HG03520 (cell line): Measurements from ENCODE around the gene FAHD2A.
"Not testable (repeated sequence)": the region's sequence is repeated elsewhere in the genome, so short reads cannot be mapped to it uniquely, and the experiment has no call there.

Experiments used
- ATAC-seq: cut with Tn5 transposase; IDR thresholded peaks from one replicate; pipeline ENCODE4 v1.9.1; 2021; ENCODE audit warnings: mild to moderate bottlenecking, moderate library complexity; ENCODE audit not compliant: unreplicated experiment

Gene FAHD2A

DNA sequence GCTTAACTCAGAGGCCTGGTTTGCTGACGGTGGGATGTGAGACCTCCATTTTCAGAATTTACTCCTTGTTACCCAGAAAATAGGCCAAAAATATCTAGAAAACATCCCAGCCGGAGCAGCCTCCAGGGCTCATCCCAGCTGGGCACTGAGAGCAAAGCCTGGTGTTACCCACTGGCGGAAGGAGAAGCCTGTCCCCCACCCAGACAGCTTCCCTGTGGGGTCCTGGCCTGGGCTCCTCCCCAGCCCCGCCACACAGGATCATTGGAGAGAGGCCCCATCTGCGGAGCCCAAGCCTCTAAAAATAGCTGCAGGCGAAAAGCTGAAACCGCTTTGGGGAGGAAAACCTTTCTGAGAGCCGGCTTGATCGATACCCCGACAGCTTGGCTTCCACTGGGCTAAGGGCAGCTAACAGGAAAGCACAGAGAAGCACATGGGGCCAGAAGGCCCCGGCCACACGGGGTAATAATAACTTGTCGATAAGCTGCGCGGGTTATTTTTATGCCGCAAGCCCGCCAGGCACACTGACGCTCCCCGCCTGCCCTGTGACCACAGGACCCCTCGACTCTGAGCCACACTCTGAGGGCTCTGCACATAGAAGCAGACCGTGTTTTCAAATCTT is 26.9 kb upstream of the FAHD2A start:
- no peak for ATAC-seq

GRCh38 chr2:95376311-95377215 is 25.9 kb upstream of the FAHD2A start:
- no peak for ATAC-seq

GRCh38 chr2:95377216-95378123 is 25.0 kb upstream of the FAHD2A start:
- ATAC-seq: no peak

- ATAC-seq: not testable (repeated sequence)
Measured at GRCh38 chr2:95378281-95378680, 24.2 kb upstream of the FAHD2A start.

DNA sequence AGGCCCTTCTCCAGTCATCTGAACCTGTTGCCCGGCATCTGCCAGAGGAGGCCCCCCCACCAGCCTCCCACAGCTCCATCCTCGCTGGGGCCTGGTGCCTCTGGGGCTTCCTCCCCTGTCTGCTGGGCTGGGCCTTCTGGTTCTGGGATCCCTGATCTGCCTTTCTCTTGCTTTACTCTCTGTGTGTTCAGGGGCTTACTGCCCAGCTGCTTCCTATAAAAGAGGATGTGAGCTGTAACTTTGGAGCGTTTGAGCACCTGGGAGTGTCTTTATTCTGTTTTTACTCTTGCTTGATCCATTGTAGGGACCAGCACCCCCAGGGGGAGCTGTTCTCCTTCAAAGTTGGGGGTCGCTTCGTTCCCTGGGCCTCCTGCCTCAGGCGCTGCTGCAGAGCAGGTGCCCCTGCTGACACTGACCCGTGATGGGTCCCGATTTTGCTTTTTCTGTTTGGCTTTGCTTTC is 23.1 kb upstream of the FAHD2A start:
- ATAC-seq: no peak

GRCh38 chr2:95380280-95380679 is 22.2 kb upstream of the FAHD2A start:
- ATAC-seq: no peak

GRCh38 chr2:95380731-95381130 is 21.8 kb upstream of the FAHD2A start:
- ATAC-seq: no peak

DNA sequence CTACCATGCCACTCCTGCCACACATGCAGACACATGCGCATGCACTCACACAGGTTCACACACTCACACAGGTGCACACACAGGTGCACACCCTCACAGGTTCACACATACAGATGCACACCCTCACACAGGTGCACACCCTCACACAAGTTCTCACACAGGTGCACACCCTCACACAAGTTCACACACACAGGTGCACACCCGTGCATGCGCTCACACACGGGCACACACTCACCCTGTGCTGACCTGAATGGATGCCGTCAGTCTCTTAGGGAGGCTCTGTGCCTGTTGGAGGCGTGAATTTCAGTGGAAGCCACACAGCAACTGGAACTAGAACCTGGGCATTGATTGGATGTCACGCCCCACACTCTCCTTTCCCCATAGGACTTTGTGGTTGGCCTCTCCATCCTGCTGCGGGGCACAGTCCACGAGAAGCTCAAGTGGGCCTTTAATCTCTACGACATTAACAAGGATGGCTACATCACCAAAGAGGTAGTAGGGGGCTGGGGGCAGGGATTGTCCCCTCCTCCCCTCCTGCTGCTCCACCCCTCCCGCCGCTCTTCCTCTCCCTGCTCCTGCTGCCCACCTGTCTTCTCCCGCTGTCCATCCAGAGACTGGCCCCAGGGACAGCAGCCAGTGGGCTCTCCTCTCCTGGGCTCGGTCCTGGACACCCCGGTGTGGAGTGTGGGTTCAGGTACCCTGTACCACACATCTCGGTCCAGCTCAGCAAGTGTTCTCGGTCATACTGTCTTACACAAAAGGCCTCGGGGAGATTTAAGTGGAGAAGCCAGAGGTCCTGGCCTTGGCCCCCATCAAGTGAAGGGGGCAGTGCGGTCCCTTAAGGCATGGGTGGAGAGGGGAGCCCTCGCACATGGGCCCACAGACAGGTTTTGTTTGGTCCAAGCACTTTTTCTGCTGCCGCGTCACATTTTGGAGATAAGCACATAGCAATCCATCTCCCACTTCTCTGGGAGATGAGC is 21.0 kb upstream of the FAHD2A start:
- ATAC-seq: no peak

- ATAC-seq: no peak
Measured at GRCh38 chr2:95382192-95382591, 20.3 kb upstream of the FAHD2A start.

DNA sequence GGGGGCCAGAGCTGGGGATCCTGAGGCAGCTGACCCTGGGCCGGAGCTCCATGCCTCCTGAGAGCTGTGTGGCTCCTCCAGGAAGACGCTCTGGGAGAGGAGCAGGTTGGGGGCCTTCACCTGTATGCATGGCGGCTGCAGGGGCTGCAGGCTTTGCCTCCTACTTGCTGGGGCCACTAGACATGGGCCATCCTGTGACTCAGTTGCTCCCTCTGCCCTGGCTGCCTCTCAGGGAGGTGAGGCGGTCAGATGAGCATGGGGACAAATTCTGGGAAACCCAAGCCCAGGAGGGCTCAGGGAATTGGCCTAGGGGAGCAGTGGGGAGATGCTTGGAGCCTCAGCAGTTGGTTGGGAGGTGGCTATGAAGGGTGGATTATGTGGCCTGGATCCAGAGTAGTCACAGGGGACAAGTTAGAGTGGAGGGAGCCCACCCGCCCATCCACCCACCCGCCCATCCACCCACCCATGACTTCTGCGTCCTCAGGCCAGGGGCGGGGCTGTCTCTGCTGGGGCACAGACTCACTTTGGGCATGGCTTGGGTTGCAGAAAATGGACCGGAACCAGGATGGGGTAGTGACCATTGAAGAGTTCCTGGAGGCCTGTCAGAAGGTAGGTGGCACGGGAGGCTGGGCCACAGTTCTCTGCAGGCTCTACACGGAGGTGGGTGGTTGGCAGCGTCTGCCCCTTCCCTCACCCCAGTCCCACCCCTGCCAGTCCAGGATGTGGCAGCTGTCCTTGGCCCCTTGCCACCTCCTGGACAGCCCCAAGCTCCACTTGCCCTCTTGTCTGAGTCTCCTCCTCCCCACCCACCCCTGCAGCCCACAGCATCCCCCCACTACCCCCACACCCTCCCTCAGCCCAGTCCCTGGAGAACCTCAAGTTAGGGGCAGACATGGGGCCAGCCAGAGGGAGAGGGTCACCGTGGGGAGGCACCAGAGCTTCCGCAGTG is 19.5 kb upstream of the FAHD2A start:
- ATAC-seq: no peak

- ATAC-seq: no peak
Measured at GRCh38 chr2:95383635-95384027, 18.9 kb upstream of the FAHD2A start.

DNA sequence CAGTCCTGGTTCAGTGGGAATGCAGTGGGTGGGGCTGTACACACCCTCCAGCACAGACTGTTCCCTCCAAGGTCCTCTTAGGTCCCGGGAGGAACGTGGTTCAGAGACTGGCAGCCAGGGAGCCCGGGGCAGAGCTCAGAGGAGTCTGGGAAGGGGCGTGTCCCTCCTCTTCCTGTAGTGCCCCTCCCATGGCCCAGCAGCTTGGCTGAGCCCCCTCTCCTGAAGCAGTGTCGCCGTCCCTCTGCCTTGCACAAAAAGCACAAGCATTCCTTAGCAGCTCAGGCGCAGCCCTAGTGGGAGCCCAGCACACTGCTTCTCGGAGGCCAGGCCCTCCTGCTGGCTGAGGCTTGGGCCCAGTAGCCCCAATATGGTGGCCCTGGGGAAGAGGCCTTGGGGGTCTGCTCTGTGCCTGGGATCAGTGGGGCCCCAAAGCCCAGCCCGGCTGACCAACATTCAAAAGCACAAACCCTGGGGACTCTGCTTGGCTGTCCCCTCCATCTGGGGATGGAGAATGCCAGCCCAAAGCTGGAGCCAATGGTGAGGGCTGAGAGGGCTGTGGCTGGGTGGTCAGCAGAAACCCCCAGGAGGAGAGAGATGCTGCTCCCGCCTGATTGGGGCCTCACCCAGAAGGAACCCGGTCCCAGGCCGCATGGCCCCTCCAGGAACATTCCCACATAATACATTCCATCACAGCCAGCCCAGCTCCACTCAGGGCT is 17.5 kb upstream of the FAHD2A start:
- ATAC-seq: no peak

GRCh38 chr2:95385570-95385984 is 16.9 kb upstream of the FAHD2A start:
- no peak for ATAC-seq

DNA sequence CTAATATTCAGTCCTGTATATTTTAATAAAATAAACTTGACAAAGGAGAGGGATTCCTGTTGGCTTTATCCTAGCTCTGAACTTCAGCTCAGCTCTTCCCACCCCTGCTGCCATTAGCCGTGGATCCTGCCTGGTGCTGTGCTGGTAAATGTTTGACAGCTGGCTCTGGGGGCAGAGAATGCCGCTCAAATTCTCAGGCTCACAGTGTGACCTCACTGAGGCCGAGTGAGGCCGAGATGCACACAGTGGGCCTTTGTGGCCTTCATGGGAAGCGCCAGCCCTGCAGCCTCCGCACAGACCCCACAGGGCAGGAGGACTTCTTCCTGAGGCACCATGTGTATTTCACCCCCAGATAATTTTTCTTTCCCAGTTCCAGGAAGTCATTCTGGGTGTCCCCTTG is 16.5 kb upstream of the FAHD2A start:
- no peak for ATAC-seq

GRCh38 chr2:95387358-95387757 is 15.2 kb upstream of the FAHD2A start:
- ATAC-seq: no peak

DNA sequence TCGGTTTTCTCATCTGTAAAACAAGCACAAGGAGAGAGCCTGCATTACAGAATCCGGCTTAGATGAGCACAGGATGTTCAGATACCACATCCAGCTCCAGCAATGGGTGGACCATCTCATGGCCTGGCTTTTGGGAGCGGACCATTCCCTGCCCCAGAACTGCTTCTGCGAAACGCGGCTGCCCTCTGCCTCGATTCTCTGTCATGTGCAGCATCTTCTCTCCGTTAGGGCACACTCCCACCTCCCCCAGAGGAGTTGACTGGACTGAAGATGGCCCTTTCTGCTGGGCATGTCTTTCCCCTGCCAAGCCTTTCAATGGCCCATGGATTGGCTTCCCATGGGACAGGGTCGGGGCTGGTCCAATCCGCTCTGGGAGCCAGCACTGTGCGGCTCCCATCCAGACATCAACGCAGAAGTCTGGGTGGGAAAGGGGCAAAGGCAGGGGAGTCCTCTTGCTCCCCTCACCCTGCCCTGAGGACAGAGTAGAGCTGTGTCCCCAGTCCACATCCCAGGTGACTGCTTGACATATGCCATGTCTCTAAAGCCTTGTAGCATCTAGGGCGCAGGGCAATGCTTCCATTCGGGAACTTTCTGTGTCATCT is 14.3 kb upstream of the FAHD2A start:
- no peak for ATAC-seq

DNA sequence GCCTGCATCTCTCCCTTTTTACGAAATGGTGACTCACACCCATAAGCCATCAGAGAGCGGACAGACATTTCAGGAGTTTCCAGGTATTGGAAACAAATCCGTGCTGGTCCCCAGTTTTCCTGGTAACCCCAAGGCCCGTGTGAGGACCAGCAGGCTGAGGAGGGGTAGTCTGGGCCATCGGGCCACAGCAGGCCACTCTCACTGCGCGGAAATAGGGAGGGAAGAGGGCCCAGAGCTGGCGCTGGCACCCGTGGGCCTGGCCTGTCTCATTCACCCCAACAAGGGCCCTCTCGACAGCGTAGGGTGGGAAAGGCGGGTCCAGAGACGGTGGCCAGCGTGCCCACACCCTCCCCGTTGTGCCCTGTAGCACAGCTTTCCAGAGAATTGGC is 13.7 kb upstream of the FAHD2A start:
- no peak for ATAC-seq
